Tibial nerve (tissue), 4 donors: ENCODE results near the gene SUGP2. TPM values are rescaled to one million over a fixed set of nuclear protein-coding genes. Genes with fewer than 3 reads are reported as not detected.

Experiments
- DNase-seq, 2 donors: peaks; one replicate each; pipeline ENCODE4 v3.0.0-alpha.2; 2019; ENCODE audit warnings: low spot score in 2 of 2
- H3K27ac ChIP-seq, 4 donors: fragments of 200-600 bp; sonication (generic) in 3 of 4; one replicate each; pipeline ENCODE4 v1.5.1; 2017 to 2019; ENCODE audit warnings: mild to moderate bottlenecking in 1 of 4
- H3K27me3 ChIP-seq, 2 donors: fragments of 200-600 bp; sonication (generic) in 1 of 2; one replicate each; pipeline versions ENCODE4 v1.5.1 to v1.6.0; 2017 to 2019
- H3K36me3 ChIP-seq, 3 donors: fragments of 200-600 bp; sonication (generic); one replicate each; pipeline ENCODE4 v1.5.1; 2018 to 2019
- H3K4me1 ChIP-seq, 4 donors: fragments of 200-600 bp; sonication (generic) in 3 of 4; one replicate each; pipeline ENCODE4 v1.5.1; 2017 to 2019
- H3K4me3 ChIP-seq, 4 donors: fragments of 200-600 bp; sonication (generic) in 3 of 4; one replicate each; pipeline ENCODE4 v1.5.1; 2017 to 2019; ENCODE audit warnings: mild to moderate bottlenecking in 1 of 4, moderate library complexity in 1 of 4
- H3K9me3 ChIP-seq, 4 donors: fragments of 200-600 bp; sonication (generic) in 3 of 4; one replicate each; pipeline ENCODE4 v1.5.1; 2017 to 2019
- EP300 ChIP-seq, 2 donors: sonication (generic); formaldehyde crosslinking; IDR thresholded peaks; one replicate each; pipeline ENCODE4 v1.6.1; 2017; ENCODE audit warnings: antibody characterized with exemption in 2 of 2, mild to moderate bottlenecking in 1 of 2
- POLR2A ChIP-seq, 2 donors: fragments of 450-650 bp; IDR thresholded peaks; one replicate each; pipeline ENCODE4 v1.6.1; 2017; ENCODE audit warnings: antibody characterized with exemption in 2 of 2, mild to moderate bottlenecking in 2 of 2, moderate library complexity in 2 of 2
- WGBS, 2 donors: methylation state at CpG; one replicate each; pipeline ENCODE4 v1.1.5; 2018; 5-methylcytosine and 5-hydroxymethylcytosine counted together
- total RNA-seq, 4 donors: library from RNA; depleted of rRNA; stranded (reverse); fragments of >200 nt; gene quantifications; one replicate each; pipeline ENCODE4 v1.1.0, GENCODE V29; 2016
- TF ChIP-seq, protein P1 (sequence below), 5 experiments: fragments of 200-600 bp in 3 of 5; fragments of 450-650 bp in 2 of 5; sonication (generic) in 3 of 5; IDR thresholded peaks; one replicate each; pipeline ENCODE4 v1.5.1; 2016 to 2019; ENCODE audit warnings: antibody characterized with exemption in 5 of 5, mild to moderate bottlenecking in 3 of 5, moderate library complexity in 2 of 5

SUGP2 gene
- total RNA-seq, 4 donors from 2014 or later = 50.8 to 95.1 (median 65.1) TPM

DNA sequence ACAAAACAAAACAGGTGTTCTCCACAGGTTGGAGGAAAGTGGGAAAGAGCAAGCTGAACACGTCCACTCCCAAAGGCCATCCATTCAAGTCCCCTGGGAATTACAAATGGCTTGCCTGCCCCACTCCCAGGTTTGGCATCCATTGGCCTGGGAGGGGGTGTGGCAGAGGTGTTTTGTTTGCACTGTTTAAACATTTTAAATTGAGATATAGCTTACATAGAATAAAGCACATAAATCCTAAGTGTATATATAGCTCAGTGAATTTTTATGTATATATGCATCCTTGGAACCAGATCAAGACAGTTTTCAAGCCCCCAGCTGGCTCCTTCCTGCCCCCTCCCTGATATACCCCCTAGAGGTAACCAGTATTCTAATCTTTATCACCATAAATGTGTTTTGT lies 43.2 kb upstream of the SUGP2 start:
- no peak overlapping the region for H3K27ac ChIP-seq
- H3K4me3 ChIP-seq = no peak overlapping the region
- no peaks in the 10 kb centered on the region for H3K27me3 ChIP-seq
- peaks cover 0 to 9% (median 0%) of the 10 kb centered on the region in 4 donors for H3K4me1 ChIP-seq
- no peak for DNase-seq
- H3K9me3 ChIP-seq = no peaks in the 10 kb centered on the region
- TF ChIP-seq, protein P1, sequence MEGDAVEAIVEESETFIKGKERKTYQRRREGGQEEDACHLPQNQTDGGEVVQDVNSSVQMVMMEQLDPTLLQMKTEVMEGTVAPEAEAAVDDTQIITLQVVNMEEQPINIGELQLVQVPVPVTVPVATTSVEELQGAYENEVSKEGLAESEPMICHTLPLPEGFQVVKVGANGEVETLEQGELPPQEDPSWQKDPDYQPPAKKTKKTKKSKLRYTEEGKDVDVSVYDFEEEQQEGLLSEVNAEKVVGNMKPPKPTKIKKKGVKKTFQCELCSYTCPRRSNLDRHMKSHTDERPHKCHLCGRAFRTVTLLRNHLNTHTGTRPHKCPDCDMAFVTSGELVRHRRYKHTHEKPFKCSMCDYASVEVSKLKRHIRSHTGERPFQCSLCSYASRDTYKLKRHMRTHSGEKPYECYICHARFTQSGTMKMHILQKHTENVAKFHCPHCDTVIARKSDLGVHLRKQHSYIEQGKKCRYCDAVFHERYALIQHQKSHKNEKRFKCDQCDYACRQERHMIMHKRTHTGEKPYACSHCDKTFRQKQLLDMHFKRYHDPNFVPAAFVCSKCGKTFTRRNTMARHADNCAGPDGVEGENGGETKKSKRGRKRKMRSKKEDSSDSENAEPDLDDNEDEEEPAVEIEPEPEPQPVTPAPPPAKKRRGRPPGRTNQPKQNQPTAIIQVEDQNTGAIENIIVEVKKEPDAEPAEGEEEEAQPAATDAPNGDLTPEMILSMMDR (IDR thresholded peaks at IDR 0.05) = no peak
- TF ChIP-seq POLR2A (IDR thresholded peaks at IDR 0.05) = no peak
- no peak for TF ChIP-seq EP300 (IDR thresholded peaks at IDR 0.05)
- WGBS, 2 donors = 64 to 79% methylated on average over 1 of the region's 1 CpG
- H3K36me3 ChIP-seq = peaks cover 0 to 28% (median 0%) of the 10 kb centered on the region in 3 donors

DNA sequence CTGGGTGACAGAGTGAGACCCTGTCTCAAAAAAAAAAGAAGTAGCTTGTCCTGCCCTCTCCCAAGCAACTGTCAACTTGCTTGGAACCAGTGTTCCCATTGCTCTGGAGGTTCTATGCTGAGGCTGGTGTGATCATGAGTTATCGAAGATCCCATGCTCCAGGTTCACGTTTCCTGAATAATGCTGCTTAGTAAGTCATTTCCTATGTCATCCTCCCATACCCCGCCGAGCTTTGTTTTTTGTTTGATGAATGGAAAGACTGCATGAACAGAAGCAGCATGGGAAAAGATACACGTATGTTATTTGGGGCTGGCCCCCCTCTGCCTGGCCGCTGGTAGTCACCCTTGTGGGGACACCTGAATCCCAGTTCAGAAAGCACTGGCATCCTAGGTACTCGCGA lies 41.8 kb upstream of the SUGP2 start:
- Histone ChIP-seq H3K9me3 (no peaks in the 10 kb centered on the region), H3K27me3 (no peaks in the 10 kb centered on the region), H3K4me3 (no peak overlapping the region), H3K4me1 (peaks cover 0 to 9% (median 0%) of the 10 kb centered on the region in 4 donors), H3K36me3 (peaks cover 0 to 28% (median 0%) of the 10 kb centered on the region in 3 donors), H3K27ac (no peak overlapping the region)
- no peak for DNase-seq
- 91 to 94% methylated on average over 8 of the region's 8 CpGs for WGBS, 2 donors
- TF ChIP-seq EP300 (IDR thresholded peaks at IDR 0.05) (no peak), POLR2A (IDR thresholded peaks at IDR 0.05) (no peak)
- TF ChIP-seq, protein P1 (IDR thresholded peaks at IDR 0.05) = no peak

DNA sequence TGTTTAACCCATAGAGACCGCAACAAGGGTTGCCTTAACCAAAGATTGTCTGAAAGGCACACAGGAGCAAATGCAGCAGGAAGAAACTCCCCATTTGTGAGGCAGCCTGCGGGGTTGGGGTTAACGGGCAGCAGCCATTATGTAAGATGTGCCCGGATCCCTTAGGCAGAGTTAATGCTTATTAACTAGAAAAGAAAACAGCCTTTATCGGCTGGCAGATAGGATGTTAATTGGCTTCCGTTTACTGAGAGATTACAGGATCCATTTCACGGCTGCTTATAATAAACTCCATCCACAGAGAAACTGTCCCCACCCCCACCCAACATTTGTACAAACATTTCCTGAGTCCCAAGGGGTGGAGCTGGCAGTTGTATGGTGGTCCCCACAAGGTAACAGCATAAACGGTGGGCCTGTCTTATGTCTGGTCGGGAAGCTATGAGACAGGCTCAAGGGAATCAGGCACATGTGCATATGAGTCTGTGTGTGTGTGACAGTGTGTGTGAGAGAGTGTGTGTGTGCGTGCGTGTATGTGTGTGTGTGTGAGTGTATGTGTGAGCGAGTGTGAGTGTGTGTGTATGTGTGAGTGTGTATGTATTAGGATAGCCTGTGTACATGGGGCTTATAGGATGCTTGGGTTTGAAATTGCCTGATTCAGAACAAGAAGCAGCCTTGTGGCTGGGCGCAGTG lies 41.0 kb upstream of the SUGP2 start:
- H3K36me3 ChIP-seq = peaks cover 0 to 28% (median 0%) of the 10 kb centered on the region in 3 donors
- TF ChIP-seq EP300 (IDR thresholded peaks at IDR 0.05) = no peak
- no peak for TF ChIP-seq POLR2A (IDR thresholded peaks at IDR 0.05)
- TF ChIP-seq, protein P1 (IDR thresholded peaks at IDR 0.05) = no peak
- no peaks in the 10 kb centered on the region for H3K9me3 ChIP-seq
- no peak for DNase-seq
- H3K27me3 ChIP-seq = no peaks in the 10 kb centered on the region
- WGBS, 2 donors = 57 to 61% methylated on average over 13 of the region's 13 CpGs
- peaks cover 0 to 11% (median 0%) of the 10 kb centered on the region in 4 donors for H3K4me1 ChIP-seq
- no peak overlapping the region for H3K4me3 ChIP-seq
- H3K27ac ChIP-seq = no peak overlapping the region

DNA sequence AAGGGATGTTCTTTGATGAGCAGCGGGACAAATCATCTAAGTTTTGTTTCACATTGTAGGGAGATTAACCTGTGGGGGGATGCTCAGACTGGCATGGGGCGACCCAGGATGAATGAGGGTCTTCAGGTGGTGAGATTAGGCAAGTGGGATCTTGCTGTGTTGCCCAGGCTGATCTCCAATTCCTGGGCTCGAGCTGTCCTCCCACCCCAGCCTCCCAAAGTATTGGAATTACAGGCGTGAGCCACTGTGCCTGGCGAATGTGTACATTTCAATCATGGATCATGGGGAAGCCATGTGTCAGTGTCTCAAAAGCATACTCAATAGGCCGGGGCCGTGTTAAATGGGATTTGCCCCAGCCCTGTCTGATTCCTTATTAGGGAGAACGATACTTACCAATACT lies 38.6 kb upstream of the SUGP2 start:
- H3K4me1 ChIP-seq = peaks cover 0 to 18% (median 0%) of the 10 kb centered on the region in 4 donors
- H3K27ac ChIP-seq = no peak overlapping the region
- 92 to 95% methylated on average over 8 of the region's 8 CpGs for WGBS, 2 donors
- H3K4me3 ChIP-seq = no peak overlapping the region
- no peaks in the 10 kb centered on the region for H3K9me3 ChIP-seq
- no peak for TF ChIP-seq POLR2A (IDR thresholded peaks at IDR 0.05)
- no peak for DNase-seq
- H3K36me3 ChIP-seq = peaks cover 0 to 14% (median 0%) of the 10 kb centered on the region in 3 donors
- no peaks in the 10 kb centered on the region for H3K27me3 ChIP-seq

DNA sequence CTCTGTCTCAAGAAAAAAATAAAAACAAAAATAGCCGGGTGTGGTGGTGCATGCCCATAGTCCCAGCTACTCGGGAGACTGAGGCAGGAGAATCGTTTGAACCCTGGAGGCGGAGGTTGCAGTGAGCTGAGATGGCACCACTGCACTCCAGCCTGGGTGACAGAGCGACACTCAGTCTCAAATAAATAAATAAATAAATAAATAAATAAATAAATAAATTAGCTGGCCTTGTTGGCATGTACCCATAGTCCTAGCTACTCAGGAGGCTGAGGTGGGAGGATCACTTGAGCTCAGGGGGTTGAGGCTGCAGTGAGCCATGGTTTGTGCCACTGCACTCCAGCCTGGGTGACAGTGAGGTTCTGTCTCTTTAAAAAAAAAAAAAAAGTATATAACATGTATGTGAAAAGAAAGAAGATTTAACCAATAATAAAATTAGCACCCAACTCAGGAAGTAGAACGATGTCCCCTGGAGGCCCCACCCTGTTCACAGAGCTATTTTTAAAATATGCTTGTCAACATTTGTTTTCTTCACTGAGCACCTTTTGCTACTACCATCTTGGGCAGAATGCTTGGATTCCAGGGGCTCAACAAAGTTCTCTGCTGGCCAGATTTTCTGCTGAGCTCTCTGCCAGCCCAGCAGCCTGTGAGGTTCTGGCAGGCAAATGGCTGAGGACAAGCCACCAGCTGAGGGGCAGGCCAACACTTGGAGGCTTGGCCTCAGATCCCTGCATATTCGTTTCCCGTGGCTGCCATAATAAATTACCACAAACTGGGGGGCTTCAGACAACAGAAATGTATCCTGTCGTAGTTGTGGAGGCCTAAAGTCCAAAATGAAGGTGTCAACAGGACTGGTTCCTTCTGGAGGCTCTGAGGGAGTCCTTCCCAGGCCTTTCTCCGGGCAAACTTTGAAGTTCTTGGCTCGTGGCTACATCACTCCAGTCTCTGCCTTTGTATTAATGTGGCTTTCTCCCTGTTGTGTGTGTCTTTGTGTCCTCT lies 35.6 kb upstream of the SUGP2 start:
- Histone ChIP-seq H3K9me3 (no peaks in the 10 kb centered on the region), H3K36me3 (no peaks in the 10 kb centered on the region), H3K4me1 (peaks cover 0 to 28% (median 6%) of the 10 kb centered on the region in 4 donors), H3K27ac (peak overlapping the region in 2 of 4 donors; percentile 1 to 30), H3K27me3 (no peaks in the 10 kb centered on the region), H3K4me3 (no peak overlapping the region)
- TF ChIP-seq POLR2A (IDR thresholded peaks at IDR 0.05) (no peak), EP300 (IDR thresholded peaks at IDR 0.05) (no peak)
- TF ChIP-seq, protein P1 (IDR thresholded peaks at IDR 0.05) = no peak
- 71 to 75% methylated on average over 11 of the region's 11 CpGs for WGBS, 2 donors
- DNase-seq = no peak
